DMS114 treated with DMSO at 0.1 percent for 48 hours (cell line): ENCODE measurements around the gene CLUH.

Experiments
- DNase-seq: peaks from one replicate; lab custom pipeline; 2025; ENCODE audit not compliant: unreplicated experiment; lab: John Stamatoyannopoulos, UW

Gene CLUH

GRCh38 chr17:2711608-2712299, at the start of gene CLUH:
Gene CLUH, minus strand, starts transcription at chr17:2711764. Its CDS starts 103 bp downstream, at chr17:2711661.
- peak; percentile 74 for DNase-seq

- DNase-seq, result no peak
Measured at GRCh38 chr17:2758870-2759269, 47.3 kb upstream of the CLUH start.

GRCh38 chr17:2755891-2756724, 44.5 kb upstream of the CLUH start:
- no peak for DNase-seq

GRCh38 chr17:2751491-2751890, 39.9 kb upstream of the CLUH start:
- DNase-seq, result no peak

GRCh38 chr17:2750721-2751120, 39.2 kb upstream of the CLUH start:
- DNase-seq, result no peak

GRCh38 chr17:2749784-2750181, 38.2 kb upstream of the CLUH start:
- DNase-seq, result no peak

- no peak for DNase-seq
Measured at GRCh38 chr17:2749058-2749783, 37.7 kb upstream of the CLUH start, which contains the start of gene CCDC92B. Gene CCDC92B, minus strand, starts transcription at chr17:2749652. Its CDS starts 14,507 bp downstream, at chr17:2735145.

- DNase-seq, result no peak
Measured at GRCh38 chr17:2745317-2746037, 33.9 kb upstream of the CLUH start.

- DNase-seq, result no peak
Measured at GRCh38 chr17:2737693-2738092, 26.1 kb upstream of the CLUH start.

GRCh38 chr17:2736956-2737355, 25.4 kb upstream of the CLUH start:
- no peak for DNase-seq

GRCh38 chr17:2735896-2736295, 24.3 kb upstream of the CLUH start:
- no peak for DNase-seq

- no peak for DNase-seq
Measured at GRCh38 chr17:2734939-2735338, 23.4 kb upstream of the CLUH start.

- no peak for DNase-seq
Measured at GRCh38 chr17:2731807-2732206, 20.2 kb upstream of the CLUH start.

GRCh38 chr17:2730764-2731353, 19.3 kb upstream of the CLUH start:
- DNase-seq, result no peak

GRCh38 chr17:2724784-2725164, 13.2 kb upstream of the CLUH start:
- no peak for DNase-seq

GRCh38 chr17:2723997-2724783, 12.6 kb upstream of the CLUH start:
- DNase-seq, result no peak

- DNase-seq, result no peak
Measured at GRCh38 chr17:2723505-2723996, 12.0 kb upstream of the CLUH start.

GRCh38 chr17:2722611-2723010, 11.0 kb upstream of the CLUH start:
- DNase-seq, result no peak

- no peak for DNase-seq
Measured at GRCh38 chr17:2721603-2722002, 10.0 kb upstream of the CLUH start.

GRCh38 chr17:2719861-2720260, 8.3 kb upstream of the CLUH start:
- no peak for DNase-seq
